Measurements from ENCODE around the gene PARD3. TPM values are rescaled to one million over a fixed set of nuclear protein-coding genes. Genes with fewer than 3 reads are reported as not detected.

Gene PARD3
- total and polyA plus RNA-seq, 10 of the 15 experiments (the other 5 are each of a cell fraction or from before 2014, with no cell fraction given), result 2.6 to 43.1 (median 13.9) TPM

DNA sequence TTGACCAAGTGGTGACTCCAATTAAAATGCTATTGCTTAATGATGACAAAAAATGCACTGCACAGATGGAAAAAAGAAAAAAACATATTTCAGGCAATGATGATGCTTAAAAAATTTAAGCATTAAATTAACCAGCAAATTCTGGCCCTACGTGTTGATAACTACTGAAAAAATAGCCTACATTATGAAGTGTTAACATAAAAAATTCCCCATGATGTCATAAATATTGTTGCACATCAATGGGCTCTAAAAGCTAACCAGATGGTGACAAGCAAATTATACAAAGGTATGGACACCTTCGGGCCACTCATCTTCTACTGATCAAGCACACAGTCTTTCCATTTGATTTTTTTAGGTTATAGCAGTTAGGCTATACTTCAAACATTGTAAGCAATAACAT, 267.4 kb downstream of the PARD3 start:
- Histone ChIP-seq H3K9me3 (replicated peaks; ENCODE audit: control insufficient read depth, insufficient read depth, low read length) (no peaks in the 10 kb centered on the region), H4K20me1 (ENCODE audit: control insufficient read depth, insufficient read depth) (no peaks in the 10 kb centered on the region), H3K4me3 (no peak overlapping the region), H3K27ac (ENCODE audit: control insufficient read depth, insufficient read depth) (no peak overlapping the region), H3K79me2 (ENCODE audit: control insufficient read depth, insufficient read depth, low read length) (no peaks in the 10 kb centered on the region), H3K4me1 (ENCODE audit: control insufficient read depth, insufficient read depth, low read length) (no peaks in the 10 kb centered on the region), H3K36me3 (ENCODE audit: control insufficient read depth in 2 of 2, insufficient read depth in 2 of 2, low read length in 1 of 2) (no peaks in the 10 kb centered on the region), H3K27me3 (replicated peaks in 1 of 2; ENCODE audit: control insufficient read depth in 2 of 2, insufficient read depth in 2 of 2, low read length in 1 of 2) (0 out of 4 replicates have a peak, but pooled peaks cover 0 to 3% of the 10 kb centered on the region in 2 experiments), H3K9ac (ENCODE audit: control insufficient read depth, insufficient read depth, low read length) (no peak overlapping the region), H3K4me2 (ENCODE audit: control insufficient read depth, insufficient read depth) (no peak overlapping the region), H2AFZ (ENCODE audit: control insufficient read depth, low read depth, low read length) (no peak overlapping the region)
- DNase-seq (ENCODE audit: low read depth, low spot score) (no peak), FAIRE-seq (no peak), ATAC-seq (no peak)
- in situ Hi-C loops (cut with MboI) (no loop called here), intact Hi-C loops (cut with micrococcal nuclease; ENCODE audit: unreplicated experiment) (no loop called here)
- ChIA-PET SMC1A (ENCODE audit: uncharacterized antibody, unreplicated experiment) (interaction anchor here (1.6 kb wide), 1 partner anchor 64 kb away, joined by 4 read pairs; no protein-coding TSS in a partner anchor), CTCF (interaction anchor here (1.3 kb wide), 1 partner anchor 37 kb away, joined by 4 read pairs; no protein-coding TSS in a partner anchor), RAD21 (ENCODE audit: unreplicated experiment) (no interaction called here), POLR2A (interaction anchor here (1.7 kb wide), 1 partner anchor 9 kb away, joined by 4 read pairs; no protein-coding TSS in a partner anchor)
- WGBS (ENCODE audit: insufficient coverage, insufficient replicate concordance, low lambda C conversion rate, missing lambda C conversion rate), result 89% methylated on average over 2 of the region's 2 CpGs
- BruUV-seq (replicated peaks), result no TSS peak
- TF ChIP-seq MTA3 (IDR thresholded peaks at IDR 0.05; ENCODE audit: borderline replicate concordance, low read length) (no peak), ATF7 (IDR thresholded peaks at IDR 0.05; ENCODE audit: low read depth) (peak; percentile 51)

GRCh38 chr10:34547291-34547690, 267.8 kb downstream of the PARD3 start:
- ChIA-PET CTCF (interaction anchor here (1.0 kb wide), 1 partner anchor 107 kb away, joined by 3 read pairs; no protein-coding TSS in a partner anchor), RAD21 (ENCODE audit: unreplicated experiment) (interaction anchor here (1.2 kb wide), 1 partner anchor 65 kb away, joined by 3 read pairs; no protein-coding TSS in a partner anchor), SMC1A (ENCODE audit: uncharacterized antibody, unreplicated experiment) (interaction anchor here (0.9 to 1.7 kb wide), 3 partner anchors 25 to 65 kb away, joined by 3 to 7 read pairs (median 4); no protein-coding TSS in a partner anchor), POLR2A (interaction anchor here (1.7 kb wide), 1 partner anchor 9 kb away, joined by 4 read pairs; no protein-coding TSS in a partner anchor)
- ATAC-seq, result no peak
- no peaks in the 10 kb centered on the region for H3K4me1 ChIP-seq (ENCODE audit: control insufficient read depth, insufficient read depth, low read length)
- H3K79me2 ChIP-seq (ENCODE audit: control insufficient read depth, insufficient read depth, low read length), result no peaks in the 10 kb centered on the region
- FAIRE-seq, result no peak
- intact Hi-C loops (cut with micrococcal nuclease; ENCODE audit: unreplicated experiment), result no loop called here
- BruUV-seq (replicated peaks), result no TSS peak
- in situ Hi-C loops (cut with MboI), result no loop called here
- H3K4me3 ChIP-seq, result no peak overlapping the region
- 0 out of 4 replicates have a peak, but pooled peaks cover 0 to 3% of the 10 kb centered on the region in 2 experiments for H3K27me3 ChIP-seq (replicated peaks in 1 of 2; ENCODE audit: control insufficient read depth in 2 of 2, insufficient read depth in 2 of 2, low read length in 1 of 2)
- H2AFZ ChIP-seq (ENCODE audit: control insufficient read depth, low read depth, low read length), result no peak overlapping the region
- no peak overlapping the region for H3K4me2 ChIP-seq (ENCODE audit: control insufficient read depth, insufficient read depth)
- no peaks in the 10 kb centered on the region for H3K36me3 ChIP-seq (ENCODE audit: control insufficient read depth in 2 of 2, insufficient read depth in 2 of 2, low read length in 1 of 2)
- H3K9me3 ChIP-seq (replicated peaks; ENCODE audit: control insufficient read depth, insufficient read depth, low read length), result no peaks in the 10 kb centered on the region
- H3K27ac ChIP-seq (ENCODE audit: control insufficient read depth, insufficient read depth), result no peak overlapping the region
- H3K9ac ChIP-seq (ENCODE audit: control insufficient read depth, insufficient read depth, low read length), result no peak overlapping the region
- no peak for DNase-seq (ENCODE audit: low read depth, low spot score)
- 94% methylated on average over 5 of the region's 5 CpGs for WGBS (ENCODE audit: insufficient coverage, insufficient replicate concordance, low lambda C conversion rate, missing lambda C conversion rate)
- H4K20me1 ChIP-seq (ENCODE audit: control insufficient read depth, insufficient read depth), result no peaks in the 10 kb centered on the region
- no peak for TF ChIP-seq NR2C2 (IDR thresholded peaks at IDR 0.05; ENCODE audit: borderline replicate concordance, control insufficient read depth, insufficient read length, low read depth)
- TF ChIP-seq TBL1XR1 (IDR thresholded peaks at IDR 0.05; ENCODE audit: low read depth, low read length), result no peak
- no peak for TF ChIP-seq ZBTB33 (IDR thresholded peaks at IDR 0.05)
- TF ChIP-seq CBFB (IDR thresholded peaks at IDR 0.05; ENCODE audit: low read depth), result no peak
- TF ChIP-seq CREM (IDR thresholded peaks at IDR 0.05; ENCODE audit: low read depth), result no peak
- TF ChIP-seq FOS (IDR thresholded peaks at IDR 0.05; ENCODE audit: borderline replicate concordance, extremely low read depth, insufficient read length), result no peak
- no peak for TF ChIP-seq E2F8 (IDR thresholded peaks at IDR 0.05; ENCODE audit: low read depth, partially characterized antibody)

Measured in GM12878 (cell line).